Measurements from ENCODE around the gene FRMPD2.
"Not testable (repeated sequence)": the region's sequence is repeated elsewhere in the genome, so short reads cannot be mapped to it uniquely, and the experiment has no call there.

FRMPD2 gene

DNA sequence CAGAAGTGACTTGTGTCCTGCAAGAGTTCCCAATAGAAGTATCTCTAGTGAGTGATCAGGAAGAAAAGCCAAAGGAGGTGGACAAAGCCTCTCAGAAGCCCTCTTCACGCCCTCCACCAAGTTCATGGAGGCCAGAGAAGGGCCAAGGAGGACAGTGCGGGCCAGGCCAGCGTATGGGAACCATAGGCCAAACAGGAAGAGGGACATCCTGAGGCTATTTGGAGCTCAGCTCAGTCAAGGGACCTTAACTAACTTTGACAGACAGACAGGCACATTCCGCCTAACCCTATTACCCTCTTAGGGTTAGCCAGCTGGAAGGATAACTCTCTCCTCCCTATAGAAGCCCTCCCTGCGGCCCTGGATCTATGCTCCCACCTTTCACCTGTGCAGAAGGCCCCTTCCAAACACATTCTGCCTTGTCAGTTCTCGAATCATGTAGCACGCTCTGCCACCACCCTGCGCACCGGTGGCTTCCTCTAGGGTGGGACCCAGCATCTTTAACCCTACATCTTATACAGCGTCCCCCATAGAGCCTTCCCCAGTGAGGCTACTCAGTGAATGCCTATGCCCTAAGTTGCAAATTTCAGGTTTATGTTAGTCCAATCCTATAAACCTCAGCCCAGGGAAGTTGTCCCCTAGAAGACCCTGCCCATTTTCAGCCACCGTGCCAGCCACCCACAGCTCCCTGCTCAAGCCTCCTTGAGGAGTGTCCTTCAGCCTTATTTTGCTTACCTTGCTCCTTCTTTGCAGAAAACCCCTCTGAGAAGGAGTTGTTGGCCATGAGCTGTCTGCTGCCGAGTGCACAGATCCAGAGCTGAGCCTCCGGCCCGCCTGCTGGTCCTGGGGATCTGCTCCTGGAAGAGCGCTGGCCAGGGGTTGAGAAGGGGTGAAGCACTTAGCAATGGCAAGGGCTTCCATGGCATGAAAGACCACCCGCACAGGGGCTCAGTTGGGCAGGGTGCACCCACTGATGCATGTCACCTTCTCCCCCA lies 36.9 kb downstream of the FRMPD2 start:
- no peak for DNase-seq
- in situ Hi-C loops (cut with MboI; ENCODE audit: low pct_unique_long_range_greater_than_20kb, low sequenced_read_pairs) = no loop called here

DNA sequence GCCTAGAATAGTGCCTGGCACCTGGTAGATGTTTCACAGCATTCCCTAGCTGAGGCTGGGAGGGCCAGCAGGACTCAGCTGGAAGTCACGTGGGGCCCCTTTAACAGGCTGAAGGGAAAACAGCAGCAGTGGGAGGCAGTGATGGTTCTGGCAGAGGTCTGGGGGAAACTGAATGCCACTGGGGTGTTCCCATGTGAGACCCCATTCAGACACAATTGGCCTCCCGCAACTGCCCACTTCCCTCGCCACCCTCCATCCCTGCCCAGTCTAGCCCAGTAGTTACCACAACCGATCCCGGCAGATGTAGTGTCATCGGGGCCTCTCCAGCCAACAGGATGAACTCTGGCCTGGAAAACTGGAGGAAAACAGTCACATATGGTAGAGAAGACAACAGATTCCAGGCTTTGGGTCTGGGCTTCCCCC lies 38.3 kb downstream of the FRMPD2 start:
- no peak for DNase-seq
- in situ Hi-C loops (cut with MboI; ENCODE audit: low pct_unique_long_range_greater_than_20kb, low sequenced_read_pairs) = no loop called here

DNA sequence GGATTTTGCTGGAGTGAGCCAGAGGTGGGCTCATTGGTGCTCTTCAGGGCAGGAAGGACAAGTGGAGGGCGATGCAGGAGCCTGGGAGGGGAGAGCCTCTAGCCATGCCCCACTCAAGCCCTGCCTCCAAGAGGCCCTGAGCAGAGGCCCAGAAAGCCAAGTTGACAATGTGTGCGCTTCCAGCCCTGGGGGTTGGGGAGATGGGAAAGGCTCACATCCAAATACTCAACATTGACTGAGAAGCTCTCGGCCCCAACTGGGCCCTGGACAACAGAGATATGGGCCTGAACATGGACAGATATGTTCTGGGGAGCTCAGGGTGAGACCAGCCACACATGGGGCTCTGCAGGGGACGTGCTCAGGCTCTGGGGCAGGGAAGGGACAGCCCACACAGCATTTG lies 39.0 kb downstream of the FRMPD2 start:
- in situ Hi-C loops (cut with MboI; ENCODE audit: low pct_unique_long_range_greater_than_20kb, low sequenced_read_pairs) = no loop called here
- no peak for DNase-seq

DNA sequence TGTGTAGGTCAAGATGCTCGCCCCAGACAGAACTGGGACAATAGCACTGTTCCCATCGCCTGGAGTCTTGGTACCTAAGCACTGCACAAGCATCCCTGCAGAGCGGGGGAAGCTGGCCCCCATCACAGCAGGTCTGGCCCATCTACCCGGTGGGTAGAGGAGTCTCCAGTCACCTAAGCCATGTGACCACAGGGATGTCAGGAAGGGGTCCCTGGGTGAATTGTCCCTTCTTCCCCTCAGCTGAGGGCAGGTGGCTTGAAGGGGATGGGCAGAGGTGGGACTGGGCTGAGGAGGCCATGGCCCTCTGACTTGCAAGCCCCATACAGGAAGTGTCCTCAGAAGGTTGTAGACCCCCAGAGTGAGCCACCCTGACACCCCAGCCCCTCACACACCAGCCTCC lies 39.7 kb downstream of the FRMPD2 start:
- in situ Hi-C loops (cut with MboI; ENCODE audit: low pct_unique_long_range_greater_than_20kb, low sequenced_read_pairs) = no loop called here
- DNase-seq = no peak

DNA sequence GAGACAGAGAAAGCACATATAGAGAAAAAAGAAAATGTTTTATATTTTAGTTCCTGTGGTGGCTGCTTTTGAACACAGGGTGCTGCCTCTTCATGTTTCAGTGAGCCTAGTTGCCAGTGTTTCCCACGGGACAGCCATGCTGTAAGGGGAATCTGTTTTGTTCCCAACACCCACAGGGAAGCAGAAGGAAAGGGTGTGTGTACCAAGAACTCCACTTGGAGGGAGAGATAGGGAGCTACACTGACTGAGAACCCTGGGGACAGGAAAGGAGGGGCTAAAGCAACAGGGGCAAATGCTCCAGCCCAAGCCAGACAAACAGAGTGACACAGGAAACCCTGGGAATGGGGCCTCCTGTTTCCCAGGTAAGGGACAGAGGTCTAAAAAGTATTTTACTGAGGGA lies 40.2 kb downstream of the FRMPD2 start:
- in situ Hi-C loops (cut with MboI; ENCODE audit: low pct_unique_long_range_greater_than_20kb, low sequenced_read_pairs) = no loop called here
- no peak for DNase-seq

DNA sequence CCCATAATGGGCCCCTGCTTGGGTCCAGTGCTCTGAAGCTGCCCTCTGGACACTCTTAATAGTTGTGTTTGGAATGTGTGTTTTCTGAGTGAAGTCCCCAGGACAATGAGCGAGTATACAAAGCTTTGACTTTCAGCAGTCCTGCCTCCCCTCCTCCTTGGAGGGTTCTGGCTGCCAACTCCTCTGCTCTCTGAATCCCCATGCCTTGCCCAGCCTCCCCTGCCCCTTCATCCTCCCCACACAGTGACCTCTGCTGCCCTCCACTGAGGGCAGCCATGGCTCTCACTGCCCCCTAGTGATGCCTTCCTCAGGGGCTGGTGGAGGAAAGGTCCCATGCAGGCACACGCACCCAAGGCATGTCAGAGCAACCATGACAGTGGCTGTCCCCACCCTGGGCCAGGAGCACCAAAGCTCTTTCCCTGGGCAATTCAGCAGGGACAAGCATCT lies 40.9 kb downstream of the FRMPD2 start:
- in situ Hi-C loops (cut with MboI; ENCODE audit: low pct_unique_long_range_greater_than_20kb, low sequenced_read_pairs) = no loop called here
- no peak for DNase-seq

DNA sequence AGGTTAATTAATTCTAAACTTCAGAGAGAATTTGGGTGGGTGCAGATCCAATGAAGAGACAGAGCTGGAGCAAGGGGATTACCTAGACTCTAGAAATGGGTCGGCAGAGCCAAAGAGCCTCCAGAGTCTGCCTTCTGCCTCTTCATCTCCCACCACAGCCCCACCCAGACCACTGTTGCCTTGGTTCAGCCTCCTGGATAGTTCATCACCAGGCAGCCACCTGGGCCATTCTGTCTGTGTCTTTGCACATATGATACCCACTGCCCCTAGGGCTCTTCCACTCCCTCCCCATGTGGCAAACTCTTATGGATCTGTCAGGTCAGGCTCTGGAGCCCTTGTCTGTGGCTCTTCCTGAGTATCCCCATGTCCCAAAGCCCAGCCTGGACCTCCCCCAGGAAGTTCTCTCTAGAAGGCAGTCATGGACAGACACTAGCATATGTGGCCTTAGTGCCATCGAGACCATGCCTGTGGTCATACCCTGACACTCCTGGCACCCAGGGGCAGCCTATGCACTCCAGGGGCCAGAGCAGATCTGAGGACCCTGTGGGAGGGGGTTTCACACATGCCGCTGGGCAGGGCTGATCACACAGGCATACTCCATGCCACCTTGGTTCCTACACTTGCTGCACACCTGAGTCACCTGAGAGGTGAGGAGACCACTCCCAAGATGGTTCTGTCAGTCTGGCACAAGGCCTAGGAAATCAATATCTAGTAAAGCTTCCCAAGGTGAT lies 41.6 kb downstream of the FRMPD2 start:
- DNase-seq = no peak
- in situ Hi-C loops (cut with MboI; ENCODE audit: low pct_unique_long_range_greater_than_20kb, low sequenced_read_pairs) = no loop called here

DNA sequence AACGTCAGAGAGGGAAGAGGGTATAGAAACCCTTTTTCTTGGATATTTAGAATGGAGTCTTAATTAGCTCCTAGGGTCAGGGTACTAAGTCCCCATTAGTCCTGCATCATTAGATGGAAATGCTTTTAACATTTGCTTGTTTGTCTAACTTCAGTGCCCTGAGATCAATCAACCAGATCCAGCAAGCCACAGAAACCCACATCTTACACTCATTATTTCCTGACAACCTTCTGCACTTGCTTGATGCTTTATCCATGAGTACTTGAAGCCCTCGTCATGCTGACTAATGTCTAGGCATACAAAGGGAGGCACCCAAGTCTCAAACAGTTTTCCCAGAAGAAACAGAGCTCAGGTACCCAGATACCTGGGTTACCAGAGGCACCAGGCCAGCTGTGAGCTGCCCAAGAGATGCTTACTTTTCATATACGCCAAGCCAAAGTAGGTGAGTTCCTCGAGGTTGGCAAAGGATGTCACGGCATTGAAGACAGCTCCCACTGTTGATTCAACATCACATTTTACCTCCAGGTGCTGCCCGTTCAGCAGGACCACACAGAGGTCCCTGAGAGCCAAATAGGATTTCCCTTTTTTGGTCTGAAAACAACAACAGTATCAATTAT lies 42.7 kb downstream of the FRMPD2 start:
- in situ Hi-C loops (cut with MboI; ENCODE audit: low pct_unique_long_range_greater_than_20kb, low sequenced_read_pairs) = no loop called here
- DNase-seq = no peak

DNA sequence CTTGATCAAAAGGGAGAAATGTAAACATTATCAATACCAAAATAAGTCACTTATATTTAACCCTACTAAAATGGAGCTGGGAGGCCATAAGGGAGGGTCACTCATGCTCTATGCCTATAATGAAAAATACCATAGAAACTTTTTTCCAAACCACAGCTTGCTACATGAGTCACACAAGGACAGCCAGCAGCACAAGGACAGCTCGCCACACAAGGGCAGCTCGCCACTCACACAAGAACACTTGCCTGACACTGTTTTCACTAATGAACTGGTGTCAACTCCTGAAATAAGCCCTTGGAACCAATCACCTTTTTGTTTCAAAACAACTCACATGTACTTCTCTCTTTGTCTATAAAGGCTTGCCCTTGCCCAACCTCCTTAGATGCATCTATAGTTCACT lies 43.3 kb downstream of the FRMPD2 start:
- in situ Hi-C loops (cut with MboI; ENCODE audit: low pct_unique_long_range_greater_than_20kb, low sequenced_read_pairs) = no loop called here
- DNase-seq = no peak

DNA sequence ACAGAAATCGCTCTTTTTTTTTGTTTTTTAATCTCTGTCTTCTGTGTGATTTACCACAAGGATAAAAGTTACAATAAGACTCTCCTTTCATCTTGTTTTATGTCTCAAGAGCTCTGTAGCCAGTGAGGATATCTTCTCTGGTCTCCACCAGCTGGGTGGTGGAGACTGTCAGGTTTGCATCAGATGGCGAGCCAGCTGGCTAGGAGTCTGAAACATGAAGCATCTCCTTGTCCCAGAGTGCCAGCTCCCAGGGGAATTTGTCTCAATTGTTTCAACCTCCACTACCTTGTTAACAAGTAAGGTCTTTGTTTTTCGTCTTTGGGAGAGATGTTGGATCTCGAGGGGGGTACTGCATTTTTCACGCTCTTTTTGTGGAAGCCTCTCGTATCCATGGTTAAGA lies 47.3 kb downstream of the FRMPD2 start:
- DNase-seq = no peak
- in situ Hi-C loops (cut with MboI; ENCODE audit: low pct_unique_long_range_greater_than_20kb, low sequenced_read_pairs) = no loop called here

DNA sequence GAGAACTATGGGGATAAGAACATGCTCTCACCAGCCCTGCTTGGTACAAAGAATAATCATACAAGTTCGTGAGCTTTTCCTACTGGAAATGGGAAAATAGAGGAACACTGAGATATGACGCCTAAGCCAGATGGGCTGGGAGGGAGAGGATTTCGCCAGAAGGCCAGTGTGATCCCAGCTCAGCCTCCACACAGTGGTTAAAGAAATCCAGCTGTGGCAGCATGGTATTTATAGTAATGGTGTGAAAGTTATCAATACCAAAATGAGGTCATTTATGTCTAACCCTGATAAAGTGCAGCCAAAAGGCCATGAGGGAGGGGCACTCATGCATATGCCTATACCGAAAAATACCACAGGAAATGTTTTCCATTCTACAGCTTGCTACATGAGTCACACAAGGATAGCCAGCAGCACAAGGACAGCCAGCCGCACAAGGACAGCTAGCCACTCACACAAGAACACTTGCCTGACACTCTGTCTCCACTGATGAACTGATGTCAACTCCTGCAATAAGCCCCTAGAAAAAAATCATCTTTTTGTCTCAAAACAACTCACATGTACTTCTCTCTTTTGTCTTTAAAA lies 49.4 kb downstream of the FRMPD2 start:
- no peak for DNase-seq
- in situ Hi-C loops (cut with MboI; ENCODE audit: low pct_unique_long_range_greater_than_20kb, low sequenced_read_pairs) = no loop called here

DNA sequence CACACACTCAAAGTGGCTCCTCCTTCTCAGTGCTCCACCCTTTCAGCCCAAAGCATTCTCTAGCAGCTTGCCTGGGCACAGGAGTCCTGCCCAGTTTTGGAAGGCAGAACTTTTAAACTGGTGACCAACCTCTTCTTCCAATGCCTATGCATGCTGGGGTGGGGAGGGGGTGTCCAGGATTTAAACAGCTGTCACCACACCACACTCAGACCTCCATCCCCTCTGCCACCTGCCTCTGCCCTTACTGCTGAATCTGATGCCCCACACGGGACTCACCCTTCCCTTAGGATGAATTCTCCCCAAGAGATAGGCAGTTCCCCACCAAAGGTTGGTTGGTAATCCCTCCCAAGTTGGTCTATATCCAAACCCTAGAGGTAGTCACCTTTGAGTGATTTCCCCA lies 50.2 kb downstream of the FRMPD2 start:
- no peak for DNase-seq
- in situ Hi-C loops (cut with MboI; ENCODE audit: low pct_unique_long_range_greater_than_20kb, low sequenced_read_pairs) = no loop called here

DNA sequence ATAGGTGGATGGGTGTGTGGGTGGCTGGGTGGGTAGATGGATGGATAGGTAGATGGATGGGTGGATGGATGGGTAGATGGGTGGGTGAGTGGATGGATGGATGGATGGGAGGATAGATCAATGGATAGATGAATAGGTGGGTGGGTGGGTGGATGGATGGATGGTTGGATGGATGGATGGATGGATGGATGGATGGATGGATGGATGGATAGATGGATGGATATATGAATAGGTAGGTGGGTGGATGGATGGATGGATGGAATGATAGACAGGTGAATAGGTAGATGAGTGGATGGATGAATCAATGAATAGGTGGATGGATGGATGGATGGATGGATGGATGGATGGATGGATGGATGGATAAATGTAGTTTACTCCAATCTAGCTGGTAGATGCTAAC lies 52.7 kb downstream of the FRMPD2 start:
- in situ Hi-C loops (cut with MboI; ENCODE audit: low pct_unique_long_range_greater_than_20kb, low sequenced_read_pairs) = no loop called here

DNA sequence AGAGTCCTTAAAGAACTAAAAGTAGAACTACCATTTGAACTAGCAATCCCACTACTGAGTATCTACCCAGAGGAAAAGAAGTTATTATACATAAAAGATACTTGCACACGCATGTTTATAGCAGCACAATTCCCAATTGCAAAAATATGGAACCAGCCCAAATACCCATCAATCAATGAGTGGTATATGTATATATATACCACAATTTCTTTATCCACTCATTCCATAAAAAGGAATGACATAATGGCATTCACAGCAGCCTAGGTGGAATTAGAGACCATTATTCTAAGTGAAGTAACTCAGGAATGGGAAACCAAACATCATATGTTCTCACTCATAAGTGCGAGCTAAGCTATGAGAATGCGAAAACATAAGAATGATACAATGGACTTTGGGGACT lies 53.5 kb downstream of the FRMPD2 start:
- DNase-seq; in situ Hi-C loops (cut with MboI; ENCODE audit: low pct_unique_long_range_greater_than_20kb, low sequenced_read_pairs): not testable (repeated sequence)

More for the DNA sequence above, 52.7 kb downstream of the FRMPD2 start:
- DNase-seq = no peak

DNA sequence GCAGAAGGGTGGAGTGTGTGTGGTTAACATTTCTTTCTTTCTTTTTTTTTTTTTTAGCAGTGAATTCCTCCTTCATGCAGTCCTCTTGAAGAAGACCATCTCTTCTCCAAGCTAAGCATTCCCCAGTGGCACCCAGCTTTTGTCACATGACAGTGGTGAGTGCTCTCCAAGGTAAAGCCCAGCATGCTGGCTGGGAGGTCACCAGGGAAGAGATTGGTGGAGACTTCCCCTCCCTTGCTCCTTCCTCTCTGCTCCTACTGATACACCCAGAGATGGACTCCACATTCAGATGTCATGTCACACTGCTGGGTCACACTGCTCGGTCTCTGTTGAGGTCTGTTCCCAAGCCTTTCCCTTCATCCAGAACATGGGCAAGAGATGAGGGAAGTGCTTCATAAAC lies 55.3 kb downstream of the FRMPD2 start:
- in situ Hi-C loops (cut with MboI; ENCODE audit: low pct_unique_long_range_greater_than_20kb, low sequenced_read_pairs) = no loop called here
- DNase-seq = no peak

DNA sequence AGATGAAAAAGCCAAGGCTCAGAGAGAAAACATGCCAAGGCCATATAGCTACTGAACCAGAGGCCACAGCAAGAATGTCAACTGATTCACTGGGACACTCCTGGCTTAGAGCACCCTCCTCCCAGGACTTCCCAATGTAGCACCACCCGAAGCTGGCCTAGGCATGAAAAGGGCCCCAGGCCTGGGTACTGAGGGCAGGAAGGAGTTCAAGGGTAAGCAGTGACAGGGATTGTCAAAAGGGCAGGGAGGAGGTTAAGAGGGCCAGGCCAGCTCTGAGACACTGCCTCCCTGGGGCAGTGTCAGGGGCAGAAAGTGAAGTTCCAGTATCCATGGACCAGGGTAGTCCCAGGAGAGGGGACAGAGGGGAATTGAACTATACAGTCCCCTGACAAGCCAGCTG lies 57.8 kb downstream of the FRMPD2 start:
- no peak for DNase-seq
- in situ Hi-C loops (cut with MboI; ENCODE audit: low pct_unique_long_range_greater_than_20kb, low sequenced_read_pairs) = no loop called here

DNA sequence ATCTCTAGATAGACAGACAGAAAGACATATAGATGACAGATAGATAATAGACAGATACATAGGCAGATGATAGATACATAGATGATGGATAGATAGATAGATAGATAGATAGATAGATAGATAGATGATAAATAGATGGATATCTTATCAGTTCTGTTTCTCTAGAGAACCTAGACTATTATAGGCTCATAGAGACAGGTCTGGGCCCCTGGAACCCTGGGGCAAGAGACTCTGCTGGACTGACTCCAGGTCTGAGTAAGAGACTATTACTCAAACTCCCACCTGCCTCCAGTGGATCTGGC lies 58.3 kb downstream of the FRMPD2 start:
- in situ Hi-C loops (cut with MboI; ENCODE audit: low pct_unique_long_range_greater_than_20kb, low sequenced_read_pairs) = no loop called here
- DNase-seq = no peak

DNA sequence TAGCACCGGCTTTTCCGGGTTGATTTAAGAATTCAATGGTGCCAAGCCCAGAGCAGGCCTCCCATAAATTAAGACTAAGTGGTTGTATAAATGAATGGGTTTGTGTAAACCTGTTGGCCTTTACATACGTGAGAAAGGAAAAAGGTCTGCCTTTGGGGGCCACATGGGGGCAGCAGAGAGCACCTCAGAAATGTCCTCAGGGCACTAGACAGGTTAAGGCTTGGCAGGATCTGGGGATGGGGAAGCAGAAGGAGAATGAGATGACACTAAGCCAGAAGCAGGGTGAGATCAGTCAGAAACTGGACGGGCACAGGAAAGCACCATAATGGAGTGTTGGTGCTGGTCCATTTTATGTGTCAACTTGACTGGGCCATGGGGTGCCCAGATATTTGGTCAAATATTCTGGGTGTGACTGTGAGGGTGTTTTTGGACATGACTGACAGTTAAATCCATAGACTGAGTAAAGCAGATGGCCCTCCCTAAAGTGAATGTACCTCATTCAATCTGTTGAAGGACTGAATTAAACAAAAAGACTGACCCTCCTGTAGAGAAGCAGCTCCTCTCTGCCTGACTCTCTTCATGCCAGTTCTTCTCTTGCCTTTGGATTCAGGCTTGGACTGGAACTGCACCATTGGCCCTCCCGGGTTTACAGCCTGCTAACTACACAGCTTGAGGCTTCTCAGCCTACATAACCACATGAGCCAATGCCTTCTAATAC lies 58.9 kb downstream of the FRMPD2 start:
- peak; percentile 67 for DNase-seq
- in situ Hi-C loops (cut with MboI; ENCODE audit: low pct_unique_long_range_greater_than_20kb, low sequenced_read_pairs) = no loop called here

Data from KBM-7 (cell line).